ENCODE results near the gene ASB15.

Gene ASB15

DNA sequence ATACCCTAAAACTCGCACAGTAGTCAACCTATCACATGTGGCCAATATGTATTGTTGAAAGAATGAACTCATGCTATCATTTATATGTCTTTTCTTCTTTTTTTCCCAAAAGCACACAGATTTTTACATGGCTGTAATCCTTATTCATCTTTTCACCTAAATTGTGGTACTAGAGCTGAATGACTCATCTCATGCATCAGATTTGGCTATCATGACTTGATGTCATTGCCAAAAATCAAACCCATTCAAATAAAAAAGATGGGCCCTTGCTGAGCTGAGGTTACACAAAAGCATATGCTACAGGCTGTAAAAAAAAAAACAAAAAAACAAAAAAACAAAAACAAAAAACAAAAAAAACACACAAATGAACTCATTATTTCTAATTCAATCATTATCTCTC, 50.8 kb downstream of the ASB15 start:
- H2AFZ ChIP-seq (ENCODE audit: low read length): no peak overlapping the region
- no peaks in the 10 kb centered on the region for H3K27me3 ChIP-seq (replicated peaks; ENCODE audit: insufficient read depth, low read length)
- H3K9me3 ChIP-seq (replicated peaks; ENCODE audit: insufficient read depth, low read length): no peaks in the 10 kb centered on the region
- no peaks in the 10 kb centered on the region for H3K4me1 ChIP-seq (ENCODE audit: low read length)
- H3K4me2 ChIP-seq (ENCODE audit: low read depth, low read length): no peak overlapping the region
- no peaks in the 10 kb centered on the region for H4K20me1 ChIP-seq (ENCODE audit: insufficient read depth, low read length)
- no peak overlapping the region for H3K27ac ChIP-seq (ENCODE audit: low read length)
- no peak overlapping the region for H3K9ac ChIP-seq (ENCODE audit: low read length)
- no peaks in the 10 kb centered on the region for H3K79me2 ChIP-seq (ENCODE audit: low read length)
- no peak for DNase-seq
- no peaks in the 10 kb centered on the region for H3K9me2 ChIP-seq (replicated peaks; ENCODE audit: insufficient read depth, low read length)
- TF ChIP-seq EZH2phosphoT487 (IDR thresholded peaks at IDR 0.05; ENCODE audit: low read length) (no peak), EZH2 (optimal IDR thresholded peaks at IDR 0.05; ENCODE audit: low read depth, low read length) (no peak)
- TF ChIP-seq, protein P1, sequence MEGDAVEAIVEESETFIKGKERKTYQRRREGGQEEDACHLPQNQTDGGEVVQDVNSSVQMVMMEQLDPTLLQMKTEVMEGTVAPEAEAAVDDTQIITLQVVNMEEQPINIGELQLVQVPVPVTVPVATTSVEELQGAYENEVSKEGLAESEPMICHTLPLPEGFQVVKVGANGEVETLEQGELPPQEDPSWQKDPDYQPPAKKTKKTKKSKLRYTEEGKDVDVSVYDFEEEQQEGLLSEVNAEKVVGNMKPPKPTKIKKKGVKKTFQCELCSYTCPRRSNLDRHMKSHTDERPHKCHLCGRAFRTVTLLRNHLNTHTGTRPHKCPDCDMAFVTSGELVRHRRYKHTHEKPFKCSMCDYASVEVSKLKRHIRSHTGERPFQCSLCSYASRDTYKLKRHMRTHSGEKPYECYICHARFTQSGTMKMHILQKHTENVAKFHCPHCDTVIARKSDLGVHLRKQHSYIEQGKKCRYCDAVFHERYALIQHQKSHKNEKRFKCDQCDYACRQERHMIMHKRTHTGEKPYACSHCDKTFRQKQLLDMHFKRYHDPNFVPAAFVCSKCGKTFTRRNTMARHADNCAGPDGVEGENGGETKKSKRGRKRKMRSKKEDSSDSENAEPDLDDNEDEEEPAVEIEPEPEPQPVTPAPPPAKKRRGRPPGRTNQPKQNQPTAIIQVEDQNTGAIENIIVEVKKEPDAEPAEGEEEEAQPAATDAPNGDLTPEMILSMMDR (IDR thresholded peaks at IDR 0.05; ENCODE audit: low read length): no peak
- H3F3A ChIP-seq (ENCODE audit: insufficient read depth, low read length): no peaks in the 10 kb centered on the region
- H3K4me3 ChIP-seq (ENCODE audit: low read length): no peak overlapping the region
- no peaks in the 10 kb centered on the region for H3K36me3 ChIP-seq (replicated peaks; ENCODE audit: insufficient read depth, low read length)

DNA sequence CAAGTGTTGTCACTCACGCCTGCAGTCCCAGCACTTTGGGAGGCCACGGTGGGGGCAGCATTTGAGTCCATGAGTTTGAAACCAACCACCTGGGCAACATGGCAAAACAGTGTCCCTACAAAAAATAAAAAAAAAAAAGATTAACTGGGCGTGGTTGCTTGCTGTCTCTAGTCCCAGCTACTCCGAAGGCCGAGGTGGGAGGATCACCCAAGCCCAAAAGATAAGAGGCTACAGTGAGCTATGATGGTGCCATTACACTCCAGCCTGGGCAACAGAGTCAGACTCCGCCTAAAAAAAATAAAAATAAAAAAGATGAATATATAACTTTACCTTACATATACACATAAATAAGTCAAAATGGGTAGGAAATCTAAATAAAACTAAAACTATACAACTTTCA, 51.5 kb downstream of the ASB15 start:
- Histone ChIP-seq H3K4me2 (ENCODE audit: low read depth, low read length) (no peak overlapping the region), H4K20me1 (ENCODE audit: insufficient read depth, low read length) (no peaks in the 10 kb centered on the region), H3K4me3 (ENCODE audit: low read length) (no peak overlapping the region), H3K27ac (ENCODE audit: low read length) (no peak overlapping the region), H3K79me2 (ENCODE audit: low read length) (no peaks in the 10 kb centered on the region), H3K27me3 (replicated peaks; ENCODE audit: insufficient read depth, low read length) (no peaks in the 10 kb centered on the region), H3K9me3 (replicated peaks; ENCODE audit: insufficient read depth, low read length) (no peaks in the 10 kb centered on the region), H3K9me2 (replicated peaks; ENCODE audit: insufficient read depth, low read length) (no peaks in the 10 kb centered on the region), H3K4me1 (ENCODE audit: low read length) (no peaks in the 10 kb centered on the region), H3F3A (ENCODE audit: insufficient read depth, low read length) (no peaks in the 10 kb centered on the region), H3K36me3 (replicated peaks; ENCODE audit: insufficient read depth, low read length) (no peaks in the 10 kb centered on the region), H3K9ac (ENCODE audit: low read length) (no peak overlapping the region), H2AFZ (ENCODE audit: low read length) (no peak overlapping the region)
- no peak for TF ChIP-seq EZH2phosphoT487 (IDR thresholded peaks at IDR 0.05; ENCODE audit: low read length)
- TF ChIP-seq, protein P1 (IDR thresholded peaks at IDR 0.05; ENCODE audit: low read length): no peak
- TF ChIP-seq EZH2 (optimal IDR thresholded peaks at IDR 0.05; ENCODE audit: low read depth, low read length): no peak
- DNase-seq: no peak

DNA sequence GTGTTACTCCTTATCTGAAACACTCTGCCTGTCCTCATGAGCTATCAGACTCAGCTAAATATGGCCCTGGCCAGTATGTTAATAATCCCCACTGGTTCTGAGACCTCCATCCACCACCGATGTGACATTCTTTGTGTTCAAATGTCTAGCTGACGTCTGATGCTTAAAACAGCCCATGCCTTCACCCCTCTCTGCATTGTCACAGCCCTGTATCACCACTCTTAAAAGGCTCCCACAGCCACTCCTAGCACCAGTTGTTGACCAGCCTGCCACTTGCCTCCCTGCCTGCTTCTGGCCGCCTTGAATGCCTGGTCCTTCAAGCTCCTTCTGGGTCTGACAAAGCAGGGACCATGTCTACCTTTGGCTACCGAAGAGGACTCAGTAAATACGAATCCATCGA, 54.0 kb downstream of the ASB15 start, which contains the start of gene LMOD2:
Gene LMOD2, plus strand, starts transcription at position 253 of the 400 bp plus-strand sequence. Its CDS starts 98 bp downstream, at position 351.
- H2AFZ ChIP-seq (ENCODE audit: low read length): no peak within 1 kb of the TSS
- H4K20me1 ChIP-seq (ENCODE audit: insufficient read depth, low read length): no peaks in the 10 kb centered on the region
- H3F3A ChIP-seq (ENCODE audit: insufficient read depth, low read length): no peaks in the 10 kb centered on the region
- H3K4me2 ChIP-seq (ENCODE audit: low read depth, low read length): no peak within 1 kb of the TSS
- H3K9me2 ChIP-seq (replicated peaks; ENCODE audit: insufficient read depth, low read length): no peaks in the 10 kb centered on the region
- H3K9me3 ChIP-seq (replicated peaks; ENCODE audit: insufficient read depth, low read length): no peaks in the 10 kb centered on the region
- no peaks in the 10 kb centered on the region for H3K27me3 ChIP-seq (replicated peaks; ENCODE audit: insufficient read depth, low read length)
- H3K9ac ChIP-seq (ENCODE audit: low read length): no peak within 1 kb of the TSS
- DNase-seq: no peak
- H3K79me2 ChIP-seq (ENCODE audit: low read length): no peaks in the 10 kb centered on the region
- H3K27ac ChIP-seq (ENCODE audit: low read length): no peak within 1 kb of the TSS
- H3K36me3 ChIP-seq (replicated peaks; ENCODE audit: insufficient read depth, low read length): no peaks in the 10 kb centered on the region
- TF ChIP-seq EZH2phosphoT487 (IDR thresholded peaks at IDR 0.05; ENCODE audit: low read length) (no peak), EZH2 (optimal IDR thresholded peaks at IDR 0.05; ENCODE audit: low read depth, low read length) (no peak)
- TF ChIP-seq, protein P1 (IDR thresholded peaks at IDR 0.05; ENCODE audit: low read length): no peak
- no peak within 1 kb of the TSS for H3K4me3 ChIP-seq (ENCODE audit: low read length)
- no peaks in the 10 kb centered on the region for H3K4me1 ChIP-seq (ENCODE audit: low read length)
